Measurements from ENCODE around the gene BCS1L.
A peak's percentile ranks its signal among the peaks of the same experiment; 100 is the strongest.

Gene BCS1L

GRCh38 chr2:218698885-218699284, 39.4 kb downstream of the BCS1L start:
- H3K4me3 ChIP-seq (replicated peaks in 1 of 2; ENCODE audit: low read depth in 2 of 2, low read length in 2 of 2): no peak overlapping the region
- TF ChIP-seq CTCF (IDR thresholded peaks at IDR 0.05; ENCODE audit: low read depth, low read length): no peak
- no peak for DNase-seq (ENCODE audit: low read depth in 2 of 2)

- no peak overlapping the region for H3K4me3 ChIP-seq (replicated peaks in 1 of 2; ENCODE audit: low read depth in 2 of 2, low read length in 2 of 2)
- TF ChIP-seq CTCF (IDR thresholded peaks at IDR 0.05; ENCODE audit: low read depth, low read length): no peak
- no peak for DNase-seq (ENCODE audit: low read depth in 2 of 2)
Observed at GRCh38 chr2:218701806-218702205, 42.3 kb downstream of the BCS1L start.

- no peak overlapping the region for H3K4me3 ChIP-seq (replicated peaks in 1 of 2; ENCODE audit: low read depth in 2 of 2, low read length in 2 of 2)
- no peak for DNase-seq (ENCODE audit: low read depth in 2 of 2)
- no peak for TF ChIP-seq CTCF (IDR thresholded peaks at IDR 0.05; ENCODE audit: low read depth, low read length)
Observed at GRCh38 chr2:218703341-218703740, 43.9 kb downstream of the BCS1L start.

DNA sequence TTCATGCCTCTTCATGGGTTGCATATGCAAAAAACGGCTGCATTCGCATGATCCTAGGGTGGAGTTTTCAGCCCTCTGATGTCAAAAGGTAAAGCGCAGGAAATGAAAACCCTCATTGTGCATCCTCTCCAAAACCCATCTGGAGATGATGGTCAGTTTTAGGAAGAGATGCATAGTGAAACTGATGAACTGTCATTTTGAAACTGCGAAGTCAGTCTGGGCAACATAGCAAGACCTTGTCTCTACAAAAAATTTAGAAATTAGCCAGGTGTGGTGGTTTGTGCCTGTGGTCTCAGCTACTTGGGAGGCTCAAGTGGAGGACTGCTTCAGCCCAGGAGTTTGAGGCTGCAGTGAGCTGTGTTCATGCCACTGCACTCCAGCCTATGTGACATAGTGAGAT, 48.6 kb downstream of the BCS1L start:
- no peak for TF ChIP-seq CTCF (IDR thresholded peaks at IDR 0.05; ENCODE audit: low read depth, low read length)
- H3K4me3 ChIP-seq (replicated peaks in 1 of 2; ENCODE audit: low read depth in 2 of 2, low read length in 2 of 2): no peak overlapping the region
- DNase-seq (ENCODE audit: low read depth in 2 of 2): no peak

DNA sequence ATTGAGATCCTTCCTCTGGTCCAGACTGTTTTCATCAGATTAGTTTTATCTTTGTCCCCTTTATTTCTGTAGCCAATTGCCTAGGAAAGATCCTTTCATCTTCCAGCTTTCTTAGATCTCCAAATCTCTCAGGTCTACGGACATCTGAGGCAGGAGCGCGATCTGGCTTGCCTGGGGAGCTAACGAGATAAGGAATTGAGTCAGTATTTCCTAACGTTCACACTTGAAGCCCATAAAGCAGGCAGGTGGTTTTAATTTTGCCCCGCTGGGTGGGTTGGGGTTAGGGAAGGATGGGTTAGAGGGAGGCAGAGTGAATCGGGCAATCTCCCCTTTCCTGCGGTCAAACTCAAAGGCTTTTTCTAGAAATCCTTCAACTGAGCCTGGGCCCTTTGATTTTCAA, 50.4 kb downstream of the BCS1L start:
- no peak for DNase-seq (ENCODE audit: low read depth in 2 of 2)
- TF ChIP-seq CTCF (IDR thresholded peaks at IDR 0.05; ENCODE audit: low read depth, low read length): no peak
- peak overlapping the region in 1 of 2 donors; percentile 52 for H3K4me3 ChIP-seq (replicated peaks in 1 of 2; ENCODE audit: low read depth in 2 of 2, low read length in 2 of 2)

GRCh38 chr2:218710334-218710686, 50.8 kb downstream of the BCS1L start:
- DNase-seq (ENCODE audit: low read depth in 2 of 2): no peak
- no peak for TF ChIP-seq CTCF (IDR thresholded peaks at IDR 0.05; ENCODE audit: low read depth, low read length)
- H3K4me3 ChIP-seq (replicated peaks in 1 of 2; ENCODE audit: low read depth in 2 of 2, low read length in 2 of 2): peak overlapping the region; percentile 33 to 52

Data from cardiac fibroblast (primary cell).